H1 (cell line): ENCODE data around the gene SPTLC3. TPM values are rescaled to one million over a fixed set of nuclear protein-coding genes. Genes with fewer than 3 reads are reported as not detected.

ENCODE experiments used
- BACH1 ChIP-seq: IDR thresholded peaks from 2 replicates; pipeline ENCODE4 v1.6.1; 2012; ENCODE audit warnings: low read length, improper control_type of control experiment
- BCL11A ChIP-seq, 2 experiments: IDR thresholded peaks; one replicate each; pipeline ENCODE4 v1.6.1; 2011; ENCODE audit warnings: low read depth in 2 of 2, low read length in 2 of 2, mild to moderate bottlenecking in 2 of 2
- HDAC2 ChIP-seq, 2 experiments: fragments of 300-600 bp in 1 of 2; sonication (generic) in 1 of 2; IDR thresholded peaks; 2 replicates each; pipeline ENCODE4 v1.6.1; 2011 to 2012; ENCODE audit warnings: low read depth in 2 of 2, low read length in 2 of 2, mild to moderate bottlenecking in 2 of 2, moderate library complexity in 2 of 2, borderline replicate concordance in 1 of 2, inconsistent platforms in 1 of 2
- POLR2AphosphoS5 ChIP-seq: IDR thresholded peaks from 2 replicates; pipeline ENCODE4 v1.6.1; 2011; ENCODE audit warnings: low read depth, low read length
- TEAD4 ChIP-seq: IDR thresholded peaks from 2 replicates; pipeline ENCODE4 v1.6.1; 2012; ENCODE audit warnings: low read depth, low read length, inconsistent platforms, mixed read lengths
- polyA plus RNA-seq, 7 experiments: library from polyadenylated mRNA; depleted of rRNA in 3 of 7; stranded (reverse) in 5 of 7; unstranded in 2 of 7; fragments of >200 nt in 5 of 7; fragments of 200-250 nt in 2 of 7; gene quantifications; 1 replicate in 5 of 7; 2 replicates in 1 of 7; 4 replicates in 1 of 7; pipeline versions ENCODE4 v1.2.1 to v1.2.3, GENCODE V29; 2011 to 2013; ENCODE audit warnings: missing spikeins in 2 of 7, mixed read lengths in 2 of 7
- total RNA-seq: library from RNA; stranded (reverse); fragmentation: NEBNext Ultra II Directional; extraction: Animal tissue kit (Norgen Biotek cat#: 25700); gene quantifications from 2 replicates; pipeline ENCODE4 v1.2.1, GENCODE V29; 2021

The SPTLC3 gene
- total and polyA plus RNA-seq, 2 of the 8 experiments (the other 6 are each of a cell fraction or from before 2014, with no cell fraction given), result 0.23 to 0.82 TPM

GRCh38 chr20:13002251-13002650 lies 6.5 kb upstream of the SPTLC3 start (continued):
- TF ChIP-seq HDAC2 (IDR thresholded peaks at IDR 0.05; ENCODE audit: borderline replicate concordance in 1 of 2, low read depth in 2 of 2, low read length in 2 of 2) (no peak), POLR2AphosphoS5 (no peak), BACH1 (no peak), BCL11A (IDR thresholded peaks at IDR 0.05; ENCODE audit: low read depth in 2 of 2, low read length in 2 of 2) (no peak), TEAD4 (no peak)
- TF ChIP-seq, all 59 proteins: peak for 0
